NB4 (cell line): ENCODE results near the gene SPATA21.

Source experiments
- CTCF ChIP-seq: IDR thresholded peaks from one replicate; pipeline ENCODE4 v1.5.1; 2012; ENCODE audit warnings: low read depth, low read length
- MAX ChIP-seq: IDR thresholded peaks from 2 replicates; pipeline ENCODE4 v1.6.1; 2011; ENCODE audit warnings: low read depth, low read length
- MYC ChIP-seq: IDR thresholded peaks from 2 replicates; pipeline ENCODE4 v1.6.1; 2011; ENCODE audit warnings: low read depth, low read length
- POLR2A ChIP-seq: IDR thresholded peaks from 2 replicates; pipeline ENCODE4 v1.6.1; 2011; ENCODE audit warnings: mild to moderate bottlenecking; ENCODE audit not compliant: insufficient read length; ENCODE audit errors: extremely low read depth

- TF ChIP-seq CTCF (no peak), POLR2A (no peak), MYC (no peak), MAX (no peak)
These were observed 6.9 kb upstream of the SPATA21 start for GRCh38 chr1:16443975-16444770.
